NCI-H446 (cell line): ENCODE results near the gene NR2F2.
"Not testable (repeated sequence)": the region's sequence is repeated elsewhere in the genome, so short reads cannot be mapped to it uniquely, and the experiment has no call there.

ENCODE experiments used
- DNase-seq, 2 experiments: peaks; one replicate each; lab custom pipeline; 2025; lab: John Stamatoyannopoulos, UW

NR2F2 gene

GRCh38 chr15:96367311-96368200 is 37.1 kb downstream of the NR2F2 start:
- no peak for DNase-seq

- DNase-seq = no peak
Observed at GRCh38 chr15:96369351-96369750, 38.9 kb downstream of the NR2F2 start.

- no peak for DNase-seq
Observed at GRCh38 chr15:96369825-96370621, 39.5 kb downstream of the NR2F2 start.

- no peak for DNase-seq
Observed at GRCh38 chr15:96372554-96372953, 42.1 kb downstream of the NR2F2 start.

GRCh38 chr15:96374499-96374898 is 44.0 kb downstream of the NR2F2 start:
- no peak for DNase-seq

- not testable (repeated sequence) for DNase-seq
Observed at GRCh38 chr15:96379592-96379991, 49.1 kb downstream of the NR2F2 start.

GRCh38 chr15:96381463-96381862 is 51.0 kb downstream of the NR2F2 start:
- DNase-seq = peak in 1 of 2 experiments; percentile 14

- DNase-seq = no peak
Observed at GRCh38 chr15:96385195-96385594, 54.7 kb downstream of the NR2F2 start.

GRCh38 chr15:96388673-96389072 is 58.2 kb downstream of the NR2F2 start:
- DNase-seq = no peak
